ENCODE measurements around the gene FNDC5. TPM values are rescaled to one million over a fixed set of nuclear protein-coding genes. Genes with fewer than 3 reads are reported as not detected.

Gene FNDC5
- total and polyA plus RNA-seq, 2 donors from 2014 or later: 0.35 to 4.2 TPM

DNA sequence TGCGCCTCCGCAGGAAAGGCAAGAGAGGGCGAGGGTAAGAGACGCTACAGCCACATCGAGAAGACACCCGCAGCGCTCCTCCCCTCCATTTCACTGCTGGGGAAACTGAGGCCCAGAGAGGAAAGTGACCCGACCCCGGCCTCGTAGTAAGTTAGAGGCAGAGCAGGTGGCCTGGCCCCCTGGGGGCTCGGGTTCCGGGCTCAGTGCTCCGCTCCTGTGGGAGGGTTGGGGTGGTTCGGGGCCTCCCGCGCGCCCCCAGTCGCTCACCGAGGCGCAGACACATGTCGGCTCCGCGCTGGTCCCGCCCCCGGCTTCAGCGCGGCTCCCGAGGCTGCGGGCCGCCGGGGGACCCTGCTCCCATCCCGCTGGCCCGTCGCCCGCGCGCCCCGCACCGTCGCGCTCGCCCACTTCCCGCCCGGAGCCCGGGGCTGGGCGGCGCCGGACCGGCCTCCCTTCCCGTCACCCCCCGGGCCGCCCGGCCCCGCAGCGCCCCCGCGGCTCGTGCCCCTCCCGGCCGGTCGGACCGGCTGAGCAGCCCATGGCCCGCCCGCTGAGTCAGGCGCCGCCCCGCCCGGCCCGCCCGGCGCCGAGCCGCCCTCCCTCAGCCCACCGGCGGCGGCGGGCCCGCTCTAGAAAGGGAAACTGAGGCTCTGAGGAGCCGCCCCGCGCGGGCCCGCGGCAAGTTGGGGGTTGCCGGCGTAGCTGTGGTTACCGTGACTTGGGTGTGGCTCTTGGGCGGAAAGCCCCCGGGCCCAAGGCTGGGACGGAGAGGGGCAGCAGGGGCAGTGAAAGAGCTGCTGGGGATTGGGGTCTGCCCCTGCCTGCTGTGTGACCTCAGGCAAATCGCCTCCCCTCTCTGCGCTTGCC, 30.5 kb upstream of the FNDC5 start, which contains the start of gene TMEM54:
Gene TMEM54, minus strand, starts transcription at position 434 of the 867 bp plus-strand sequence. Its CDS starts 151 bp downstream, at position 283.
- TF ChIP-seq, protein P1, sequence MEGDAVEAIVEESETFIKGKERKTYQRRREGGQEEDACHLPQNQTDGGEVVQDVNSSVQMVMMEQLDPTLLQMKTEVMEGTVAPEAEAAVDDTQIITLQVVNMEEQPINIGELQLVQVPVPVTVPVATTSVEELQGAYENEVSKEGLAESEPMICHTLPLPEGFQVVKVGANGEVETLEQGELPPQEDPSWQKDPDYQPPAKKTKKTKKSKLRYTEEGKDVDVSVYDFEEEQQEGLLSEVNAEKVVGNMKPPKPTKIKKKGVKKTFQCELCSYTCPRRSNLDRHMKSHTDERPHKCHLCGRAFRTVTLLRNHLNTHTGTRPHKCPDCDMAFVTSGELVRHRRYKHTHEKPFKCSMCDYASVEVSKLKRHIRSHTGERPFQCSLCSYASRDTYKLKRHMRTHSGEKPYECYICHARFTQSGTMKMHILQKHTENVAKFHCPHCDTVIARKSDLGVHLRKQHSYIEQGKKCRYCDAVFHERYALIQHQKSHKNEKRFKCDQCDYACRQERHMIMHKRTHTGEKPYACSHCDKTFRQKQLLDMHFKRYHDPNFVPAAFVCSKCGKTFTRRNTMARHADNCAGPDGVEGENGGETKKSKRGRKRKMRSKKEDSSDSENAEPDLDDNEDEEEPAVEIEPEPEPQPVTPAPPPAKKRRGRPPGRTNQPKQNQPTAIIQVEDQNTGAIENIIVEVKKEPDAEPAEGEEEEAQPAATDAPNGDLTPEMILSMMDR (IDR thresholded peaks at IDR 0.05; ENCODE audit: borderline replicate concordance, extremely low read depth, insufficient read depth): no peak
- peak in 2 of 5 donors; percentile 79 to 83 for DNase-seq
- peaks cover 0 to 8% (median 0%) of the 10 kb centered on the region in 3 donors for H3K4me1 ChIP-seq (ENCODE audit: control insufficient read depth in 2 of 3, insufficient read depth in 2 of 3, low read depth in 1 of 3, low read length in 3 of 3)
- intact Hi-C loops (cut with DNase I): no loop called here
- H3K9me3 ChIP-seq (ENCODE audit: control insufficient read depth in 2 of 3, insufficient read depth in 1 of 3, low read length in 3 of 3): no peaks in the 10 kb centered on the region
- peak within 1 kb of the TSS in 2 of 3 donors; percentile 60 to 75 for H3K9ac ChIP-seq (ENCODE audit: low read length in 3 of 3)
- FAIRE-seq: no peak
- no peaks in the 10 kb centered on the region for H3K27me3 ChIP-seq (ENCODE audit: control insufficient read depth, insufficient read depth, low read length)
- no peaks in the 10 kb centered on the region for H3K36me3 ChIP-seq (ENCODE audit: control insufficient read depth in 2 of 3, insufficient read depth in 3 of 3, low read length in 3 of 3)
- H3K4me3 ChIP-seq (ENCODE audit: low read length in 3 of 3): peak within 1 kb of the TSS in 2 of 3 donors; percentile 55 to 63
- no peak within 1 kb of the TSS for H3K27ac ChIP-seq (ENCODE audit: low read depth in 2 of 2, low read length in 2 of 2)

DNA sequence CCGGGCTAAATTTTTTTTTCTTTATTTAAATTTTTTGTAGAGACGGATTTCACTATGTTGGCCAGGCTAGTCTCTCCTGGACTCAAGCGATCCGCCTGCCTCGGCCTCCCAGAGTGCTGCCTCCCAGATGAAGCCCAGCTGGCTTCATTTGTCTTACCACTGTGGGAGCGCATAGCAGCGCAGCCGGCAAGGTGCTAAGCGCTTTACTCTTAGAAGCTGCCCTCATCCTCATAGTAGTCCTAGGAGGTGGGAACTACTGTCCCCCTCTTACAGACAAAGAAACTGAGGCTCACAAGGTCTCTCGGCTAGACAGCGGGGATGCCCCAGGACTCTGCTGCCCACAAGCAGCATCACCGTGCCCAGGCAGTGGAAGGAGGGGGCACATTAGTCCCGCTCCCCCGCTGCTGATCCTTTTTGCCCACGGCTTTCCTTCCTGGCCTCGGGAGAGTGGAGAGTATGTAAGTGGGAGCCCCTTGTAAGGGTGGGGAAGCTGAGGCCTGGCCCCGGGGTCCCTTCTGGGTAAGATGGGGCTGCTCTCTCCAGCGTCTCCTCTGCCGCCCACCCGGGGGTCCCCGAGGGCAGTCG, 29.8 kb upstream of the FNDC5 start:
- H3K27ac ChIP-seq (ENCODE audit: low read depth in 2 of 2, low read length in 2 of 2): no peak overlapping the region

DNA sequence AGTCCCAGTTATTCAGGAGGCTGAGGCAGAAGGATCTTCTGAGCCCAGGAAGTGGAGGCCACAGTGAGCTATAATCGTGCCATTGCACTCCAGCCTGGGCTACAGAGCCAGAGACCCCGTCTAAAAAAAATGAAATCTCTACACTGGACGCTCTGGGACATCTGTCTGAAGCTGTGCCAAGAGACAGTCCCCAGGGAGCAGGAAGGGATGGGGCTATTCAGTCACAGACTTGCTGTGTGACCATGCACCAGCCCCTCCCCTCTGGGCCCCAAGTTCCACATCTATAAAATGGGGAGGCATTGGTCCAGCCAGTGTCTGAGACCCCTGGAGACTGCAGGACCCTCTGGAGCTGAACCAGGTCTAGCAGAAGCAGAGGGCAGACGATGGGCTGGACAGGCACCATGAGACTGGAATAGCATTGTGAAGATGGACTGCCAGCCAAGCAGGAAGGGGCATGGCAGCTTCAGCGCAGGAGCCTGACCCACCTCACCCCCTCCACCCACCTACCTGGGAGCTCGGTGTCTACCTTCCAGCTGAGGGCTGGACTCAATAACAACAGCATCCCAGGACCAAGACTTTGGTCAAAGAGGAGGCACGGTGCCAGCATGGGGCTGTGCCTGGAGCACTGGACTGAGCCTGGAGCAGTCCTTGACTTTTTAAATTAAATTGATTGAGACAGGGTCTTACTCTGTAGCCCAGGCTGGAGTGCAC, 29.0 kb upstream of the FNDC5 start:
- no peaks in the 10 kb centered on the region for H3K27me3 ChIP-seq (ENCODE audit: control insufficient read depth, insufficient read depth, low read length)
- TF ChIP-seq, protein P1 (IDR thresholded peaks at IDR 0.05; ENCODE audit: borderline replicate concordance, extremely low read depth, insufficient read depth): no peak
- no peak for FAIRE-seq
- H3K4me3 ChIP-seq (ENCODE audit: low read length in 3 of 3): no peak overlapping the region
- no peak overlapping the region for H3K9ac ChIP-seq (ENCODE audit: low read length in 3 of 3)
- DNase-seq: peak in 1 of 5 donors; percentile 73
- intact Hi-C loops (cut with DNase I): no loop called here
- H3K27ac ChIP-seq (ENCODE audit: low read depth in 2 of 2, low read length in 2 of 2): no peak overlapping the region
- H3K4me1 ChIP-seq (ENCODE audit: control insufficient read depth in 2 of 3, insufficient read depth in 2 of 3, low read depth in 1 of 3, low read length in 3 of 3): peaks cover 0 to 8% (median 0%) of the 10 kb centered on the region in 3 donors
- no peaks in the 10 kb centered on the region for H3K36me3 ChIP-seq (ENCODE audit: control insufficient read depth in 2 of 3, insufficient read depth in 3 of 3, low read length in 3 of 3)
- H3K9me3 ChIP-seq (ENCODE audit: control insufficient read depth in 2 of 3, insufficient read depth in 1 of 3, low read length in 3 of 3): no peaks in the 10 kb centered on the region

More for the DNA sequence above, 29.8 kb upstream of the FNDC5 start:
- TF ChIP-seq, protein P1 (IDR thresholded peaks at IDR 0.05; ENCODE audit: borderline replicate concordance, extremely low read depth, insufficient read depth): no peak
- Histone ChIP-seq H3K9me3 (ENCODE audit: control insufficient read depth in 2 of 3, insufficient read depth in 1 of 3, low read length in 3 of 3) (no peaks in the 10 kb centered on the region), H3K36me3 (ENCODE audit: control insufficient read depth in 2 of 3, insufficient read depth in 3 of 3, low read length in 3 of 3) (no peaks in the 10 kb centered on the region), H3K4me1 (ENCODE audit: control insufficient read depth in 2 of 3, insufficient read depth in 2 of 3, low read depth in 1 of 3, low read length in 3 of 3) (peaks cover 0 to 8% (median 0%) of the 10 kb centered on the region in 3 donors), H3K4me3 (ENCODE audit: low read length in 3 of 3) (peak overlapping the region in 2 of 3 donors; percentile 55 to 63), H3K9ac (ENCODE audit: low read length in 3 of 3) (peak overlapping the region in 2 of 3 donors; percentile 60 to 75), H3K27me3 (ENCODE audit: control insufficient read depth, insufficient read depth, low read length) (no peaks in the 10 kb centered on the region)
- FAIRE-seq (no peak), DNase-seq (peak in 1 of 5 donors; percentile 48)
- intact Hi-C loops (cut with DNase I): no loop called here
